ENCODE results near the gene MARK2.

Gene MARK2

DNA sequence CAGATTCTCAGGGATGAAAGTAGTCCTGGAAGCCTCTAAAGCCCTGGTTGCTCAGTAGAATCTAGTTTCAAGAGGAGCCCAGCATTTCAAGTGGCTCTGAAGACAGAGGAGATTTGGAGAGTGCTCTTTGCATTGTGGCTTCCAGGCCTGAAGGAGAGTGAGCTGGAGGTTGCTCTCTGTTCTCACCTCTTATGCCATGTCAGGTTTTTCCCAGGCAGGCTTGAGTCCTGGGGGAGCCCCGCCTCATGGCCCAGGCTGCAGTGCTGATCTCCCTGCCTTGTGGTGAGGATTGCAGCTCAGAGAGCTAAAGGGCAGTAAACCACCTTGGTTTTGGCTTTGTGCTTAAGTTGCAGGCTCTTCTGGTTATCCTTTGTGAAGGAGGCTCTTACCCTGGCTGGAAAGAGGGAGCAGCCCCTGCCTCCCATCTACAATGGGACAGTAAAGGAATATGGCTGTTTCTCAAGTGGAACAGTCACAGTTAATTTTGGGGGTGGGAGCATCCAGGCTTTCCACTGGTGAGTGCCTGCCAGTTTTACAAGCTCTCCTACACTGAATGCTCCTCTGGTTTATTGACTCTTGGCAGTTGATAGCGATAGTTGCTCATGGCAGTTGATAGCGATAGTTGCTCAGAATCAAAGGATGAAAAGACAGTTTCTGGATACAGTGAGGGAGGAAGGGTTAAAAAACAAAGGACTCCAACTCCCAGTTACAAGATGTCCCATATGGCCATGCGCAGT lies 45.5 kb downstream of the MARK2 start:
- FAIRE-seq = no peak

DNA sequence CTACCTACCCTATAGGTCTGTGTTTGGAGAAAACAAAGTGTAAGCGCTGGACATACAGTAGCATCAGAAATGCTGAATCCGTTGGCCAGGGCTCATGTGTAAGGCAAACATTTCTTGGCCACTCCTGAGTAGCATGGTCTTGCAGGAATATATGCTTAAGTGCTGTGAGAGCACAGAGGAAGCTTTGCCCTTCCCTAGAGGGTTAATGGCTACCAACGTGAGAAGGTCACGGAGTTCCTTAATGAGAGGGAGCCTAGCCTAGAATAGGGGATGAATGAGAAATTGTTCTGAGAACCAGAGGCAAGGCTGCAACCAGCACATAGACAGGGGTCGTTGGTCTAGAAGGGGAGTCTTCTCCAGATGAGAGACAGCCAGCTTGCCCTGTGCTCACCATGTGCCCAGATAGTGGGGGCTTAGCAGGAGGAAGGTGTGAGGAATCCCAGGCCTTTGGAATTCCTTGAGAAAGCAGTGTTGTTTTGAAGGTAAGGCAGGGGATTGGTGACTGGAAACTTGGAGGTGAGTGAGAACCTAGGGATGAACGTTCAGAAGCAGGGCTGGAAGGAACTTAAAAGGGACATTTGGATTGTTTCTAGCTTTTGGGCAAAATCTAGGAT lies 48.6 kb downstream of the MARK2 start:
- FAIRE-seq = no peak

DNA sequence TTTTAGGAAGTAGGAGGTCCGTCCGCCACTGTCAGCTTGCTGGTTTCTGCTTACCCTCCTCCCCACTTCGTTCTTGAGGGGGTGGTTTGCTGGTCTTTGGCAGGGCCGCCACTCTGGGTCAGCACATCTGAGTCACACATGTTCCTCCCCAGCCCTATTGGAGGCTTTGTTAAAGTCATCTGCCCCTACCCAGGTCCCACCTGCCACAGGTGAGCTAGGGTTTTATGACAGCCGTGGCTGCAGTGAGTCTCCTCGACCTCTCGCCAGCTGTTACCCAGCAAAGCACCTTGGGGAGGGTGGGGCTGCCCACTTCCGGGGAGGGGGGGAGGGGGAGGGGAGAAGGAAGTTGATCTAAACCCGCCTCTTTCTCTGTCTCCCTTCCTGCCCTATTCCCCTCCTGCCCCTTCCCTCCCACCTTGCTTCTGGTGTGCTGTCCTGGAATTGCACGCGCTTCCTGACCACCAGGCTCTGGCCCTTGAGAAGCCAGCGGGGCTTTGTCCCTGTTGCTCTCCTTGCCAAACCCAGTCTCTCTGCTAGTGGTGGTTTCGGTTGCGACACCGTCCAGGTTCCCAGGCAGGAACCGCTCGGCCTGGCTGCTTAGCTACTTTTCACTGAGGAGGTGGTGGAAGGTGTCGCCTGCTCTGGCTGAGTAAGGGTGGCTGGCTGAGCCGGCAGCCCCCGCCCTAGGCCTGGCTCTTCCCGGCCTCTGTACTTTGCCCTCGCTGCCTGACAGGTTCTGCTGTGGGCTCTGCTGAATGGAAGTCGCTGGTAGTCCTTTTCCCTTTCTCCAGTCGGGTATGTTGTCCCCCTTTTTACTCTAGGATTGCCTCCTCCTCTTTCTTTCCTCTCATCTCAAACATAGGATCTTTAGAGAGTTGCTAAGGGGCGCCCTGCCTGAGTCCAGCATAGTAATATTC lies 49.5 kb downstream of the MARK2 start:
- no peak for FAIRE-seq

DNA sequence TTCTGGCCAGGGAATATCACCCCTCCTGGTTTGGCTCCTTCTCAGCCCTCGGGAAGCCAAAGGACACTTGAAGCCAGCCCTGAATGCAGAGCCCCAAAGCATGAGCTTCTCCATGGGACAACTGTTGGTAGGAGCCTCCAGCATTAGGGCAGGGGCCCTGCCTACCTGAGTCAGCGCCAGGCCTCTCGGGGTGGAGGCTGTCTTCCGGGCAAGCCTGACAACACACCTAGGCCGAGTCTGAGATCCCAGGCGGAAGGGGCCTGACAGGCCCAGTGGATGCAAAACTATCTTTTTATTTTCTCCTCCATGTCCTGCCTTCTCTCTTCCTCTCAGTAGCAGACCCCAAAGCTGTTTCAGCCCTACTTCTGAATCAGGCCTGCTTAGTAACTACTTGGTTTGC lies 50.4 kb downstream of the MARK2 start:
- FAIRE-seq = no peak

DNA sequence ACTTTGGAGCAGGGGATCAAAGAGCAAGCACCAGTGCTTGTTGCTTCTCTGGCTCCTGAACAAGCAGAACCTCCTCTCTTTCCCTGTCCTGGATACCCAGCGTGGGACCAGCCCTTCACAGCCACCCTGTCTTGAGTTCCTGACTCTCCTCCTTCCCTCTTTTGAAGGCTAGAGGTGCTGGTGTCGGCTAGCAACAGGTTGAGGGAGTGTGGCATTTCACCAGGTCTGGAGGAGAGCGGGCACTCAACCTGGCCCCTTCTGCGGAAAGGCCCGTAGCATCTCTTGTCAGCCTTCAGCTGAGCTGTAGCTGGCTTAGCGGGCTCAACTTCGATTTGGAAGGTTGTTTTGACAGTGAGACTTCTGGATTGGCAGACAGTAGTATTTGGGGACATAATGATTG lies 51.5 kb downstream of the MARK2 start:
- no peak for FAIRE-seq

DNA sequence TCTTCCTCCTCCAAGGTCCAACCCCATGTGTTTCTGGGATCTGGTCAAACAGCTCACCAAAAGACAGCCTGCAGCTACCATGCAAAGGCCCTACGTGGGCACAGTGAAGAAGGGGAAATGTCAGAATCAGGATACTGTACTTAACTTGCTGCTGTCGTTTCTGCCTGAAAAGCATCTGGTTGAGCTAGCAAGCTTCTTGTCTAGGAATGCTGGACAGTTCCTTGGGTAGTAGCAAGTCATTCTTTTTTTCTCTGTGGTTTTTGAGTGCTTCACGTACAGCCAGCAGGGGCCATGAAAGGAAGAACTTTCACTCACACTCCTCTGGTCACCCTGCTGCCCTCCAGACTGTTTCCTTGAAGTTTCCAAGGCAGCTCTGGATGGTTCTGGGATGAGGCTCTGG lies 53.3 kb downstream of the MARK2 start:
- no peak for FAIRE-seq

DNA sequence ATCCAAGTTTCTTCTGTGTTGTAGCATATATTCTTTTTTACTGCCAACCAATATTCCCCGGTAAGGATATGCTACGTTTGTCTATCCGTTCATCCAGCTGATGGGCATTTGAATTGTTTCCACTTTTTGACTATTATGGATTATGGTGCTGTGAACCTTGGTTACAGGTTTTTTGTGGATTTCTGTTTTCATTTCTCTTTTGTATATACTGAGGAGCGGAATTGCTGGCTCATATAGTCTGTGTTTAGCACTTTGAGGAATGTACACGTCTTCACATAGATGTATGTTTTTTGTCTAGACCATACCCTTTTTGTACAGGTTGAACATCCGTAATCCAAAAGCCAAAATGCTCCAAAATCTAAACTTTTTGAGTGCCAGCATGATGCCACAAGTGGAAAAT lies 54.4 kb downstream of the MARK2 start:
- FAIRE-seq = no peak

DNA sequence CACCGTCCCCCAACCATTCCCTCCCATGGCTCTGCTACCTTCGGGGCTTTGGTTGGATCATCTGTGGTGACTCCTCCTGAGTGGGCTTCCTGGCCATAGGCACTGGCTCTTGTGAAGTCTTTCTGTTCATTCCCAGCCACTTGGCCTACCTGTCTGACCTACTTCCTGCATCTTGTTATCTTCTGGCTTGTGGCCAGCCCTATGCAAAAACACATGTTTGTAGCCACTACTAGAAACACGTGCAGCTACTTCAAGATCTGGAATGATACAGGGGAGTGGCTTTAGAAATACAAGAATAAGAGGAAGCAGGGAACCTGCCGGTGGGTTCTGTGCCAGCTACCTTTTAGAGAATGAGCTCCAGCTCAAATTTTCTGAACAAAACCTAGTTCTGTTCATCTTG lies 57.2 kb downstream of the MARK2 start:
- no peak for FAIRE-seq

DNA sequence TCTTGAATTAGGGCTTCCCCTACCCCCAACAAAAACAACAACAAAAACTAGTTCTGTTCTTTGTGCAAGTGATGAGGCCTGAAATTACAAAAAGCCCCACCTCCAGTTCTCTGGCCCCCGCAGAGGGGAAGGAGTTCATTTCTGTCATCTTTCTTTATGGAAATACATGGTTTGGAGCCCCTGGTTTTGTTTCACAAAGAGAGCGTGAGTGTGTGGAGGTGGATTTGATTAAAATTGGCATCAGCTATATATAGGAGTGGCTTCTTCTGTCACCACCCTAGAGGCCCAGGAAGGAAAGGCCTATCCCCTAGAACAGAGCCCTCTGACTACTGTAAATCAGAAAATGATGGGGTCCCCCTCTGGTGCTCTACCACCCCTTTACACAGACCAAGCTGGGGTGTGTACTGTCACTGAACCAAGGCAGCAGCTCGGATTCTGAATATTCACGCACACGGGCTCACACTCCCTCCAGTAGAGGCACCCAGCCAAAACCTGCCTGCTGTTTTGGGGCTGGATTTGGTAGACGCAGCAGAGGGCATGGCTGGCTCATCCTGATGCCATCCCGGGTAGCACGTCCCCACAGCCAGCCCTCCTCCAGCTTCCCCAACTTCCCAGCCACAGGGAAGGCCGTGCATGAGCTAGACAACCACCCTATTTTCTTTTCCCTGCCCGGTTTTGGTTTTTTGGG lies 58.7 kb downstream of the MARK2 start:
- no peak for FAIRE-seq

DNA sequence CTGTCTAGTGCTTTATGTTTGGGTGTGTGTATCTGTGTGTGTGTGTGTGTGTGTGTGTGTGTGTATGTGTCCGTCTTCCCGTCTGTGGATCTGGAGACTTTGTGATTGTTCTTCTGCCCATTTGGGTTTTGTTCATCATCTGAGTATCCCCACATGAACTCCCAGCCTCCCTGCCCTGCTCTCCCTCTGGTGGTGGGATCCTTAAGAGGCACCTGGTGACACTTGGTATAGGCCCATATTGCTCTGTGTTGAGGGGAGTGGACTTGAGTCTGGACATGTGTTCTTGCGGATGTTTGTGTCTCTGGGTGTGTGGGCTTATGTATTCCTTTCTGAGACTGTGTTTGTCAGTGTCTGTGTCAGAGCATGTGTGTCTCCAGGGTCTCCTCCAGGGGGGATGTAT lies 62.8 kb downstream of the MARK2 start:
- no peak for FAIRE-seq

DNA sequence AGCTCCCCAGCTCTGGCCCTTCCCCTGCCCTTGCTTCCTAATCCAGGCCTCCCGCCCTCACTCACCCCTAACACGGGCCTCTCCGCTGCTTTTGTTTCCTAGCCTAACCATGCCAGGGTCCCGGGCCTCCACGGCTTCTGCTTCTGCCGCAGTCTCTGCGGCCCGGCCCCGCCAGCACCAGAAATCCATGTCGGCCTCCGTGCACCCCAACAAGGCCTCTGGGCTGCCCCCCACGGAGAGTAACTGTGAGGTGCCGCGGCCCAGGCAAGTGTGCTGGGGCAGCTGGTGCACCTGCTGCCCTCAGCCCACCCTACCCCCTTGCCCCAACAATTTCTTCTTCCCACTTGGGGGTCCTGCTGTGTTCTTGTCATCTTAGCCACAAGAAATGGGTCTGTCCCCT lies 65.0 kb downstream of the MARK2 start:
- FAIRE-seq = no peak

DNA sequence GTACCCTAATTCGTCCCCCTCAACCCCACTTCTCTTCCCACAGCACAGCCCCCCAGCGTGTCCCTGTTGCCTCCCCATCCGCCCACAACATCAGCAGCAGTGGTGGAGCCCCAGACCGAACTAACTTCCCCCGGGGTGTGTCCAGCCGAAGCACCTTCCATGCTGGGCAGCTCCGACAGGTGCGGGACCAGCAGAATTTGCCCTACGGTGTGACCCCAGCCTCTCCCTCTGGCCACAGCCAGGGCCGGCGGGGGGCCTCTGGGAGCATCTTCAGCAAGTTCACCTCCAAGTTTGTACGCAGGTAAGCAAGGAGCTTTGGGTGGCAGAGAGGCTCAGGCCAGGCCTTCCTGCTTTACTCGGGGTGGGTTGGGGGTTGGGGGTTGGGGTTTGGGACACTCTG lies 65.8 kb downstream of the MARK2 start:
- no peak for FAIRE-seq

DNA sequence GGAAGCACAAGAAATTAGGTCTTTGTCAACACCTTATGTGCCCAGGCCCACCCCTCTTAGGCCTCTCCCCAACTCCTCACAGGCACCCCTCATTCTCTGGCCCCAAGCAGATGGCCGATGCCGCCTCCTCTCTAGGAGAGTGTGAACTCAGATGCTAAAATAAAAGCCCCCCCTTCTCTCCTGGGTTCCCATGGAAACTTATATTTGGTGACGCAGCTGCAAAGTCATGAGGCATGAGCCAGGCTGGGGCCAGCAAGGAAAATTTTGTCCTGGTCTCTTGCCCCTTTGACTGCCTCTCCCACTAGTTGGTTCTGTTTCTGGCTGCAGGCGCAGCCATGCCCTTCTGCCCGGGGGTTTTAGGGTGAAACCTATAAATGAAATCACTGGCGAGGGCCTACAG lies 66.3 kb downstream of the MARK2 start:
- FAIRE-seq = no peak

DNA sequence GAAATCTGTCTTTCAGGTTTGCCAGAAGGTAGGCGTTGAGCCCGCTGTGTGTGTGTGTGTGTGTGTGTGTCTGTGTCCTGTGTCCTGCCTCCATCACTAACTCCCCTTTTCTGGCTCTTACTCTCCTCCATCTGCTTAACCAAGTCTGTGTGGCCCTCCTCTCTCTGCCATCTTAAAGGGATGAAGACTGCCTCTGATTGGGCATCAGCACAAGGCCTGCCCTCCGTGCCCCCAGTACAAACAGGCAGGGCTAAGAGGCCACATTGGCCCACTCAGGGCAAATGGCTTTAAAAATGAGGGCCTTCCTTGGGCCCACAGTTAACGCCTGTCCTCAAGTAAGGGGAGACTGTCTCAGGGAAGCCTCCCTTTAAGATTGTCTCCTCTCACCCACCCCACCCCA lies 67.2 kb downstream of the MARK2 start:
- FAIRE-seq = no peak

DNA sequence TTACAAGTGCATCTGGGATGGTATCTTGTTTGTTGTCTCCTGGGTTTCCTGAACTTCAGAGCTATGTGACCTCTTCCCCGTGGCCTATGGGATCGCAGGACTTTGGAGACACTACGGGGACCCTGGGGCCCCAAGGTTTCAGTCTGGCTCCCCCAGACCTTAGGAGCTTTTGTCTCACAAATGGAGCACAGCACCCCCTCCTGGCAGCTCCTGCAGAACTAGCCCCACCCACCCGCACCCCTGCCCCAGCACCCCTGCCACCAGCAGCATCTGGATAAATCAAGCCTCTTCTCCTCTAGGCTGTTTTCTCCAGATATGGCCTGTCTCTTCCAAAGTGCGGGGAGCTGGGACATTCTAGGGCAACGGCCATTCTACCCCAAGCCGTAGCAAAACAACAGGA lies 67.7 kb downstream of the MARK2 start:
- no peak for FAIRE-seq

DNA sequence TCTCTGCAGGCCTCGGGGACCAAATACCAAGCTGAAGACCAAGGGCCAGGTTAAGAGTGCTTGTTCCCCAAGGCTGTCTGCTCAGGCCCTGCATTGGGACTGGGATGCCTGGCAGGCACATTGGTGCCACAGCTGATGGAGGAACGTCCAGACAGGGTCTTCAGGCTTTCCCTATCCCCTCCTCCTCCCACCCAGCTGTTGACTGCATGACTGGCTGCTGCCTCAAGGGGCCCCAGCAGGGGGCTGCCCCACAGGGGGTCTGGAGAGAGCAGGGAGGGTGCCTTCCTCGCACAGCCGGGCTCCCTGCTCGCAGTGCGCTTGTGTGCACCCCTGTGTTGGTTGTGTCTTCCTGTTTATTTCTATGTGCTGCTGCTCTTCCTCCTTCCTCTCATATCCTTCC lies 68.2 kb downstream of the MARK2 start:
- no peak for FAIRE-seq

DNA sequence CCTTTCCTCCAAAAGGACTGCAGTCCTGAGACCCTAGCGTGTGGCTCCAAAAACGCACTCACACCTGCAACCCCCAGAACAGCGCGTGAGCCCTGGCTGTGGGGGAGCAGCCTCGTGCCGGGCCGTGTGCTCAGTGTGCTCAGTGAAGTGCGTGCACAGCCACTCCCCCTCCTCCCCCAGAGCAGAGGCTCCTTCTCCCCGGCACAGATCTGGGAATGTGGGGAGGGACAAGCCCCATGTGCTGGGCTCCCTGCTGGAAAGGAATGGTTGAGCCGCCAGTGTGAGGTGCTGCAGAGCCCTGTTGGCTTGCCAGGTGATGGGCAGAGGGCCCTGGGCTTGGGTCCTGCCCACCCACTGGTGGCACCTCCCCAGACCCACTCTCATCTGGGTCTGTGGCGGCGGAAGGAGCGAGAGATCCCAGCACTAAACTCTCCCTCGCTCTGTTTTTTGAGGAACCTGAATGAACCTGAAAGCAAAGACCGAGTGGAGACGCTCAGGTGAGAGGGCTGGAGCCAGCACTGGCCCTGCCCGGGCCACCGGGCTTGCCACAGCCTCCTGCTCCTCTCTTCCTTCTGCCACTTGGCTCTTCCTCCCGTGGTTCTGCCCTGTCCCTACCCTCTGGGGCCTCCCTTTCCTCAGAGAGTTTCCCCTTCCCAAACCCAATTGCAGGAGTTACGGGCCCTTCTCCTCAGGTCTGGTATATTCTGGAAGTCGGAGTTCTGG lies 69.1 kb downstream of the MARK2 start:
- no peak for FAIRE-seq

DNA sequence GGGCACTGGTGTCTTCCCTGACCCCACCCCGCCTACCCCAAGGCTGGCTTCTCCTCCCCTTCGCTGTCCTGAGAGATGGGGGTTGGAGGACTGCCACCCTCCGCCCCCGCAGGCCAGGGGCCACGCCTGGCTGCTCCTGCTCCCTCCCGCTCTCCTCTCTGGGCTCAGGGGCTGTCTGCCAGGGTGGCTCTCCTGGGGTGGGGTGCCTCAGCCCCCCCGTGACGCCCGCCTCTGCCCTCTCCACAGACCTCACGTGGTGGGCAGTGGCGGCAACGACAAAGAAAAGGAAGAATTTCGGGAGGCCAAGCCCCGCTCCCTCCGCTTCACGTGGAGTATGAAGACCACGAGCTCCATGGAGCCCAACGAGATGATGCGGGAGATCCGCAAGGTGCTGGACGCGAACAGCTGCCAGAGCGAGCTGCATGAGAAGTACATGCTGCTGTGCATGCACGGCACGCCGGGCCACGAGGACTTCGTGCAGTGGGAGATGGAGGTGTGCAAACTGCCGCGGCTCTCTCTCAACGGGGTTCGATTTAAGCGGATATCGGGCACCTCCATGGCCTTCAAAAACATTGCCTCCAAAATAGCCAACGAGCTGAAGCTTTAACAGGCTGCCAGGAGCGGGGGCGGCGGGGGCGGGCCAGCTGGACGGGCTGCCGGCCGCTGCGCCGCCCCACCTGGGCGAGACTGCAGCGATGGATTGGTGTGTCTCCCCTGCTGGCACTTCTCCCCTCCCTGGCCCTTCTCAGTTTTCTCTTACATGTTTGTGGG lies 69.9 kb downstream of the MARK2 start:
- FAIRE-seq = no peak

DNA sequence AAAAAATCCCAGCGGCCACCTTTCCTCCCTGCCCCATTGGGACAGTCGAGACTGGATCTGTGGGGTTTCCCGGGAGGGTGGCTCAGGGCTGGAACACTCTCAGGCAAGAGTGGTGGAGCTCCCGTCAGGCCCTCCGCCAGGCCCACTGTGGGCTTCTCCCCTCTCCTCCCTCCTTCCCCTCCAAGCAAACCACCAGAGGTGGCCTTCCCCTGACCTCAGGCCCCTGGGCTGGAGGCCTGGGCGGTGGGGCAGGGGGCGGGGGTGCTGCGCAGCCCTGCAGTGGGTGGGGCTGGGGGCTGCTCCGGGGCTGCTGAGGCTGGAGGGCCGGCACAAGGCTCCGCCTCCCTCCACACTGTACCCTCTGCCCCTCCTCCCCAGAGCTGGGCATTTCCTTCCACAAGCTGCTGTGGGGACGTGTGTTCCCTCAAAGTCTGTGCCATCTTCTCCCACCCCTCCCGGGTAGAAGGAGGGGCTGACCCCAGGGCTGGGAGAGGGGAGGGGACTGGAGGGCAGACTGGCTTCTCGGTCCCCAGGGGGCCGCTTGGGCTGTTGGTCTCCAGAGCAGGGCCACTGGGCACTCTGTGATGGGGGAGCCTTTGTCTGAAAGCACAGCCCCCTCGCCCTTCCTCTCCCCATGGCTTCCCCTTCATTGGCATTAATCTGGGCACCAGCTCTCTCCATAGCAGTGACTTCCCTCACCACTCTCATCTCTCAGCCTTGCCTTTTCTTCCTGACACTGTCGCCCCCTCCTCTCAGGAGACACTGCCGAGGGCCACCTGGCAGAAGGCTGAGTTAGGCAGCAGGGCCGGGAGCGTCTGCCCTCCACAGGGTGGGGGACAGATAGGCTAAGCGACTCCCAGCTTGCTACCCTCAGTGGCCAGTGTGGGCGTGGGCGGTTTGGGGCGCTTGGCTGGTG lies 70.9 kb downstream of the MARK2 start:
- FAIRE-seq = no peak

DNA sequence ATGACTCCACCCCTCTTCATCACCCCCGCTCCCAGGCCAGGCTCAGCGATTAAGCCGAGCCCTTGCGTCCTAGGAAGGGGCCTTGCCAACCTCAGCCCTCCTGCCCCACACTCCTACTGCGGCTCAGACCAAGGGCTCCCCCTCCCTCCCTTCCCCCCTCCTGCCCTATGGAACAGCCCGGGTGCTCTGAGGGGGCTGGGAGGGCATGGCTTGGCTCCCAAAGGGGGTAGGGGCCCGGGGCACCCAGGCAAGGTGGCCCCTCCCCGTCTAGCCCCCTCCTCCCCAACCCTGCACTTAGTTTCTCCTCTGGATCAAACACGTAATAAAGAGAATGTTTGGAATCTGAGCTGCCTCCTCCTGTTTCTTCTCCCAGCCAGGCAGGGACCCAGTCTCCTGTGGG lies 71.8 kb downstream of the MARK2 start:
- FAIRE-seq = no peak

DNA sequence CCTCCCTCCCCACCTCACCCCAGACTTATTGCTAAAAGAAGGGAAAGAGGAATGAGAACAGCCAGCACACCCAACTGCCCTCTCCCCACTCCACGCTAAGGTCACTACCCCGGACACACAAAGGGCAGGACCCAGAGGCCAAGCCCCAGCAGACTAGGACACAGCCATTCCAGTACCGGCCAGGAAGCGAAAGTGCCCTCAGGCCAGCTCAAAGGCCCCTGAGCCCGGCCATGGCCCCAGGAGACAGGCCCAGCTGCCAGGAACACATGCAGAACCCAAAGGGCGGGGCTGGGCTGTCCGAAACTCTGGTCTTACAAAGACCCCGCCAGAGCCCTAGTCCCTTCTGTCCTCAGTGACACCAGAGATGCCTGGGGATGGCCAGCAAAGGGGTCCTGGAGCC lies 72.5 kb downstream of the MARK2 start:
- no peak for FAIRE-seq
